Neural cell (in vitro differentiated cells): ENCODE measurements around the gene MGA.

ENCODE experiments used
- CTCF ChIP-seq: fragments of 450-650 bp; IDR thresholded peaks from 2 replicates; pipeline ENCODE4 v1.5.1; 2014; ENCODE audit warnings: antibody characterized with exemption, mild to moderate bottlenecking, moderate library complexity; ENCODE audit not compliant: poor library complexity, severe bottlenecking
- EP300 ChIP-seq: fragments of 450-650 bp; conservative IDR thresholded peaks from 2 replicates; pipeline ENCODE4 v1.6.1; 2014; ENCODE audit warnings: antibody characterized with exemption, mild to moderate bottlenecking, moderate library complexity; ENCODE audit not compliant: poor library complexity, severe bottlenecking
- EZH2 ChIP-seq: fragments of 200-600, 300-800 bp; shearing (Covaris generic), sonication (generic); IDR thresholded peaks from 2 replicates; pipeline ENCODE4 v1.6.1; 2014; ENCODE audit warnings: antibody characterized with exemption, low read length, borderline replicate concordance, mild to moderate bottlenecking; ENCODE audit not compliant: insufficient read depth, poor library complexity, severe bottlenecking
- MXI1 ChIP-seq: fragments of 450-650 bp; conservative IDR thresholded peaks from 2 replicates; pipeline ENCODE4 v1.6.1; 2014; ENCODE audit warnings: antibody characterized with exemption, mild to moderate bottlenecking; ENCODE audit not compliant: poor library complexity, severe bottlenecking
- POLR2AphosphoS5 ChIP-seq: IDR thresholded peaks from 2 replicates; pipeline ENCODE4 v1.6.1; 2012
- RAD21 ChIP-seq: fragments of 450-650 bp; conservative IDR thresholded peaks from 2 replicates; pipeline ENCODE4 v1.6.1; 2014; ENCODE audit warnings: antibody characterized with exemption, mild to moderate bottlenecking, moderate library complexity
- REST ChIP-seq: IDR thresholded peaks from 2 replicates; pipeline ENCODE4 v1.6.1; 2012; ENCODE audit warnings: borderline replicate concordance
- SMC3 ChIP-seq: fragments of 450-650 bp; conservative IDR thresholded peaks from 2 replicates; pipeline ENCODE4 v1.6.1; 2014; ENCODE audit warnings: antibody characterized with exemption, mild to moderate bottlenecking, moderate library complexity; ENCODE audit not compliant: poor library complexity
- TAF1 ChIP-seq: IDR thresholded peaks from 2 replicates; pipeline ENCODE4 v1.6.1; 2012; ENCODE audit warnings: low read depth

GRCh38 chr15:41713047-41713446 lies 52.8 kb downstream of the MGA start:
- TF ChIP-seq EZH2 (no peak), CTCF (no peak), RAD21 (no peak), REST (no peak), EP300 (no peak), POLR2AphosphoS5 (no peak), MXI1 (no peak), TAF1 (no peak), SMC3 (no peak)
